Upper lobe of right lung (tissue), 1 donor: Measurements from ENCODE around the gene PPP3R1. TPM values are rescaled to one million over a fixed set of nuclear protein-coding genes. Genes with fewer than 3 reads are reported as not detected.

Experiments used
- ATAC-seq: fragments of 200-7000 bp; cut with Tn5 transposase; one replicate; pipeline ENCODE4 v1.9.1; 2020; ENCODE audit warnings: mild to moderate bottlenecking, moderate library complexity
- DNase-seq: peaks from one replicate; pipeline ENCODE4 v3.0.0-alpha.2; 2020
- H3K27ac ChIP-seq: fragments of 200-600 bp; one replicate; pipeline ENCODE4 v1.8.0; 2022
- H3K27me3 ChIP-seq: fragments of 200-600 bp; one replicate; pipeline ENCODE4 v1.8.0; 2022; ENCODE audit warnings: mild to moderate bottlenecking
- H3K36me3 ChIP-seq: fragments of 200-600 bp; one replicate; pipeline ENCODE4 v1.8.0; 2022
- H3K4me1 ChIP-seq: fragments of 200-600 bp; one replicate; pipeline ENCODE4 v1.8.0; 2022
- H3K4me3 ChIP-seq: fragments of 200-600 bp; one replicate; pipeline ENCODE4 v1.8.0; 2022; ENCODE audit warnings: mild to moderate bottlenecking
- H3K9me3 ChIP-seq: fragments of 200-600 bp; one replicate; pipeline ENCODE4 v1.8.0; 2022
- intact Hi-C: fragments of 100-400 bp; cut with DNase I; formaldehyde crosslinking; loops from one replicate; pipeline ENCODE4 v1.11.0; 2022
- total RNA-seq: library from RNA; stranded (reverse); fragmentation: NEBNext Ultra II Directional; extraction: Animal tissue kit (Norgen Biotek cat#: 25700); gene quantifications from one replicate; pipeline ENCODE4 v1.2.1, GENCODE V29; 2021
- TF ChIP-seq, protein P1 (sequence below): fragments of 200-600 bp; IDR thresholded peaks from one replicate; pipeline ENCODE4 v1.8.0; 2022; ENCODE audit warnings: antibody characterized with exemption
- donor health status: DM: no; HTN: yes; CAD: no; lungs with severe emphysema.

The PPP3R1 gene
- total RNA-seq, 1 donor from 2014 or later = 59.2 TPM

GRCh38 chr2:68157402-68158133 is 94.8 kb downstream of the PPP3R1 start, which contains the start of gene PNO1:
Gene PNO1, plus strand, starts transcription at chr2:68157888. Its CDS starts 47 bp downstream, at chr2:68157935.
- intact Hi-C loops = no loop called here
- TF ChIP-seq, protein P1, sequence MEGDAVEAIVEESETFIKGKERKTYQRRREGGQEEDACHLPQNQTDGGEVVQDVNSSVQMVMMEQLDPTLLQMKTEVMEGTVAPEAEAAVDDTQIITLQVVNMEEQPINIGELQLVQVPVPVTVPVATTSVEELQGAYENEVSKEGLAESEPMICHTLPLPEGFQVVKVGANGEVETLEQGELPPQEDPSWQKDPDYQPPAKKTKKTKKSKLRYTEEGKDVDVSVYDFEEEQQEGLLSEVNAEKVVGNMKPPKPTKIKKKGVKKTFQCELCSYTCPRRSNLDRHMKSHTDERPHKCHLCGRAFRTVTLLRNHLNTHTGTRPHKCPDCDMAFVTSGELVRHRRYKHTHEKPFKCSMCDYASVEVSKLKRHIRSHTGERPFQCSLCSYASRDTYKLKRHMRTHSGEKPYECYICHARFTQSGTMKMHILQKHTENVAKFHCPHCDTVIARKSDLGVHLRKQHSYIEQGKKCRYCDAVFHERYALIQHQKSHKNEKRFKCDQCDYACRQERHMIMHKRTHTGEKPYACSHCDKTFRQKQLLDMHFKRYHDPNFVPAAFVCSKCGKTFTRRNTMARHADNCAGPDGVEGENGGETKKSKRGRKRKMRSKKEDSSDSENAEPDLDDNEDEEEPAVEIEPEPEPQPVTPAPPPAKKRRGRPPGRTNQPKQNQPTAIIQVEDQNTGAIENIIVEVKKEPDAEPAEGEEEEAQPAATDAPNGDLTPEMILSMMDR = peak; percentile 6
- H3K9me3 ChIP-seq = no peaks in the 10 kb centered on the region
- H3K36me3 ChIP-seq = peaks cover 26% of the 10 kb centered on the region
- peak within 1 kb of the TSS; percentile 93 for H3K4me3 ChIP-seq
- H3K4me1 ChIP-seq = peaks cover 25% of the 10 kb centered on the region
- DNase-seq (peak; percentile 97), ATAC-seq (peak; percentile 99)
- peak within 1 kb of the TSS; percentile 92 for H3K27ac ChIP-seq
- no peaks in the 10 kb centered on the region for H3K27me3 ChIP-seq

GRCh38 chr2:68157002-68157401 is 95.3 kb downstream of the PPP3R1 start:
- H3K36me3 ChIP-seq = peaks cover 20% of the 10 kb centered on the region
- H3K27me3 ChIP-seq = no peaks in the 10 kb centered on the region
- peaks cover 30% of the 10 kb centered on the region for H3K4me1 ChIP-seq
- TF ChIP-seq, protein P1 = no peak
- DNase-seq (peak; percentile 81), ATAC-seq (peak; percentile 50)
- peak overlapping the region; percentile 93 for H3K4me3 ChIP-seq
- H3K9me3 ChIP-seq = no peaks in the 10 kb centered on the region
- H3K27ac ChIP-seq = peak overlapping the region; percentile 92
- intact Hi-C loops = no loop called here

- no peak for DNase-seq
- ATAC-seq = no peak
- H3K27me3 ChIP-seq = no peaks in the 10 kb centered on the region
- peak overlapping the region; percentile 93 for H3K4me3 ChIP-seq
- peak overlapping the region; percentile 92 for H3K27ac ChIP-seq
- intact Hi-C loops = no loop called here
- TF ChIP-seq, protein P1 = no peak
- H3K36me3 ChIP-seq = peaks cover 14% of the 10 kb centered on the region
- no peaks in the 10 kb centered on the region for H3K9me3 ChIP-seq
- peaks cover 30% of the 10 kb centered on the region for H3K4me1 ChIP-seq
Measured at GRCh38 chr2:68156419-68156818, 95.9 kb downstream of the PPP3R1 start.

GRCh38 chr2:68155618-68156017 is 96.7 kb downstream of the PPP3R1 start:
- no peaks in the 10 kb centered on the region for H3K27me3 ChIP-seq
- no peaks in the 10 kb centered on the region for H3K9me3 ChIP-seq
- TF ChIP-seq, protein P1 = no peak
- peaks cover 30% of the 10 kb centered on the region for H3K4me1 ChIP-seq
- DNase-seq = no peak
- no peak overlapping the region for H3K4me3 ChIP-seq
- intact Hi-C loops = no loop called here
- no peak for ATAC-seq
- H3K27ac ChIP-seq = no peak overlapping the region
- peaks cover 6% of the 10 kb centered on the region for H3K36me3 ChIP-seq

DNA sequence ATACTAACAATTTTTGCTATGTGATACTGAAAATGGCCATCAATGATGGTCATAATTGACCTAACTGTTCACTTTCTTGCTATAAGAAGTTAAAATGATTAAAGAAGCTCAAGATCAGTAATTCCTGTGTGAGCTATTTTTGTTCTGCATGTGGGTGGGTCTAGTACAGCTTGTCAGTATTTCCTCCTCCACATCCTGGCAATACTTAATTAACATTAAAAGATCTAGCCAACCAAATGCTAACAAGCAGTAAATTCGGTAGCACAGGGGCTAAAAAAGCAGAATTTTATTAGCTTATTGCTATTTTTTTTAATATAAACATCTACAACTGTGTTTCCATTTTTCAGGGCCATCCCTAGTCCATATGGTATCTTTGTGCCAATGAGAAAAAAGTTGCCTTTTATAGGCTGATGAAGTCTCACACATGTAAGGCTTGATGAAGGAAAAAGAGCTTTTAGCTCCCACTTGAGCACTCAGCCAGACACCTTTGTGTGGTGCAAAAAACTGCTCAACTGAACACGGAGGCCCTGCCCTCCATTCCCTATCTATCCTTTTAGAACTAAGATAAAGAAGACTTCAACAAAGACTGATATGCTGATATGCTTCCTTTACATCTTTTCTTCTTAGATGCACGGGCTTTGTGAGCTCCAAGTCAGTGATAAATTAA is 99.5 kb downstream of the PPP3R1 start:
- no peaks in the 10 kb centered on the region for H3K9me3 ChIP-seq
- TF ChIP-seq, protein P1 = no peak
- H3K4me1 ChIP-seq = peaks cover 18% of the 10 kb centered on the region
- no peaks in the 10 kb centered on the region for H3K27me3 ChIP-seq
- no peak for ATAC-seq
- no peak overlapping the region for H3K4me3 ChIP-seq
- intact Hi-C loops = no loop called here
- no peak for DNase-seq
- no peaks in the 10 kb centered on the region for H3K36me3 ChIP-seq
- no peak overlapping the region for H3K27ac ChIP-seq
